ENCODE data around the gene C5orf24.
"Not testable (repeated sequence)": the region's sequence is repeated elsewhere in the genome, so short reads cannot be mapped to it uniquely, and the experiment has no call there.

The C5orf24 gene

GRCh38 chr5:134845852-134846640 is at the start of gene C5orf24:
Gene C5orf24 (plus strand): TSS chr5:134845968. CDS start chr5:134854901, 8,933 bp downstream.
- peak; percentile 87 for DNase-seq

- DNase-seq: no peak
These were observed 47.3 kb upstream of the C5orf24 start for GRCh38 chr5:134798468-134798867.

DNA sequence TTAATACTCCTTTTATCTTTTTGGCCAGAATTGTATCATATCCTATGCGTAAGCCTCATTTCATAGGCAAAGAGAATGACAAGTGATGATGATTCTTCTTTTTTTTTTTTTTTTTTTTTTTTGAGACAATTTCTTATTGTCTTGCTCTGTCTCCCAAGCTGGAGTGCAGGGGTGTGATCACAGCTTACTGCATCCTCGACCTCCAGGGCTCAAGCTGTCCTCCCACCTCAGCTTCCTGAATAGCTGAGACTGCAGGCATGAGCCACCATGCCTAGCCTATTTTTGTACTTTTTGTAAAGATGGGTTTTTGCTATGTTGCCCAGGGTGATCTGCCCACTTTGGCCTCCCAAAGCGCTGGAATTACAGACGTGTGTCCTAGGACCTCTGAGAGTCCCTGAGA is 41.9 kb upstream of the C5orf24 start:
- DNase-seq: no peak

- no peak for DNase-seq
These were observed 32.4 kb upstream of the C5orf24 start for GRCh38 chr5:134813407-134813806.

GRCh38 chr5:134813827-134814226 is 31.9 kb upstream of the C5orf24 start:
- DNase-seq: no peak

GRCh38 chr5:134817006-134817405 is 28.8 kb upstream of the C5orf24 start:
- no peak for DNase-seq

- DNase-seq: no peak
These were observed 27.0 kb upstream of the C5orf24 start for GRCh38 chr5:134818776-134819175.

- DNase-seq: no peak
These were observed 26.3 kb upstream of the C5orf24 start for GRCh38 chr5:134819407-134819963.

DNA sequence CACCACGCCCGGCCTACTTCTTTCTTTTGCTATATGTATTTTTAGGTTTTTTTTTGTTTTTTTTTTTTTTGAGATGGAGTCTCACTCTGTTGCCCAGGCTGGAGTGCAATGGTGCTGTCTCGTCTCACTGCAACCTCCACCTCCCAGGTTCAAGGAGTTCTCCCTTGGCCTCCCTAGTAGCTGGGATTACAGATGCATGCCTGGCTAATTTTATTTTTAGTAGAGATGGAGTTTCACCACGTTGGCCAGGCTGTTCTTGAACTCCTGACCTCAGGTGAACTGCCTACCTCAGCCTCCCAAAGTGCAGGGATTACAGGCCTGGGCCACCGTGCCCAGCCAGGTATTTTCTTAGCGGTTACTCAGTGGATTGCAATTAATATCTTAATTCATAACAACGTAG is 23.9 kb upstream of the C5orf24 start:
- no peak for DNase-seq

GRCh38 chr5:134824681-134825080 is 21.1 kb upstream of the C5orf24 start:
- no peak for DNase-seq

DNA sequence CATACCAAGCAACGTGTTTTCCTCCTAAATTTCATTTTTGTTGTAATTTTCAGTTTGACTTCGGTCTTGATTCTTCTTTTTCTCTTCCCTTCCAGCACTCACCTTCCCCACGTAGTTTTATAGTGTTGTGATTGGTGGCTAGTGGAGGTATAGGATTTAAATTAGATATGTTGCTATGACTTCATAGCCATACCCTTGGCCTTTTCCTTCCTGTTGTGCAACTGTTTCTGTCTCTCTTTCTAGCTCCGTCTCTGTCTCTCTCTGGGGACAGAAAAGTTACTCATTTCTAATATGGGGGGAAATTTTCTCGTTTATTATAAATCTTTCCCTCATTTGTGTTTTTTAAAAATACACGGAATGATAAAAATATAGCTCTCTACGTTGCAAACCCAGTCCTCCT is 20.6 kb upstream of the C5orf24 start:
- DNase-seq: no peak

DNA sequence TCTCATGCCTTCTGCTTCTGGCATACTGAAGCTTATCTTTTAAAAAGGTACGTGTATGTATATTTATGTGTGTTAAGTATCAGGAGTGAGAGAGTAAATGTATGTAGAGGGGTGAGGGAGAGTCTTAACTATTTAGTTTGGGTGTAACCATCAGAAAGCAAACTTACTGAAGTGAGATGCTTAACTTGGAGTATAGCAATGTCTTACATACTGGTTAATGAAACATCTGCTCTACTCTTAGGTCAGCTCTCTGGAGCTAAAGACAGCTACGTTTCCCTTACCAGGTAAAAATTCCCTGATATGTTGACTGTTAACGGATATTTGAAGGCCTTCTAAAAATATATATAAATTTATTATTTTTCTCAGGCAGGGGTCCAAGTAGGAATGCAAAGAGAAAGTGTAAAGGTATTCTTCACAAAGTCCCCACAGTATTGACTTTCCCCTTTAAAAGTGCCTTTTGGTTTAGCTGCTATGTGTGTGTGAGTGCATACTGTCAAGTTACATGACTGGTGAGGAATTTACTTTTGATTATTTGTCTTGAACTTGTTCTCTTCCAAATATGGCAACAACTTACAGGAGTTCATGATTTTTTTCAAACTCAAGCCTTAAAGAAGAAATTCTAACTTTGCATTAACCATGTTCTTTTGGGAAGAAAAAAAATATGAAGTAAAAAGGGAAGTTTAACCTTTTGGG is 12.3 kb upstream of the C5orf24 start:
- no peak for DNase-seq

DNA sequence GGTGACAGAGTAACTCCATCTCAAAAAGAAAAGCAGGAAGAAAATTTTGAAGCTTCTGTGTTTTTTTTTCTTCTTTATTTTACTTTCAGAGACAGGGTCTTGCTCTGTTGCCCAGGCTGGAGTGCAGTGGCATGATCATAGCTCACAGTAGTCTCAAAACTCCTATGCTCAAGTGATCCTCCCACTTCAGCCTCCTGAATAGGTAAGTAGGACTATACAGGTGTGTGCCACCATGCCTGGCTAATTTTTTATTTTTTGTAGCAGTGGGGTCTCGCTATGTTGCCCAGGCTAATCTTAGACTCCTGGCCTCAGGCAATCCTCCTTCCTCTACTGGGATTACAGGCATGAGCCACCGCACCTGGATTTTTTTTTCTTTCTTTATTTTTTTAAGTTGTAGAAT is 10.1 kb upstream of the C5orf24 start:
- DNase-seq: no peak

DNA sequence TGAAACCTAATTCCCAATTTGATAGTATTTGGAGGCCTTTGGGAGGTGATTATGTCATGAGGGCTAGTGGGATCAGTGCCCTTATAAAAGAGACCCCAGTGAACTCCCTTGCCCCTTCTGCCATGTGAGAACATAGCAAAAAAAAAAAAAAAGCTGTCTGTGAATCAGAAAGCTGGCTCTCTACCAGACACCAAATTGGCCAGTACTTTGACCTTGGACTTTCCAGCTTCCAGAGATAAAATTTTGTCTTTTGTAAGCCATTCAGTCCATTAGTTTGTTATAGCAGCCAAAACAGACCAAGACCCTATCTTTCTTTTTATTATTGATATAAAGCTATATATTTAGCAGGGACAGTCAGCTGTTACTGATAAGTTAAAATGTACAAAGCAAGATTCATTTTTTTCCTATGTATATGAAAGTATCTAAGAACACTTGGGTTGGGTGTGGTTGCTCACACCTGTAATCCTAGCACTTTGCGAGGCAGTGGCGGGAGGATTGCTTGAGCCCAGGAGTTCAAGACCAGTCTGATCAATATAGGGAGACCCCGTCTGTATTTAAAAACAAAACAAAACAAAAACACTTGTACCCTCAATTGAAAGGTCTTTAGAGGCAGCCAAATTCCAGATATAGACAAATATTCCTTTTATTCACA is 8.1 kb upstream of the C5orf24 start:
- DNase-seq: no peak

GRCh38 chr5:134838361-134838760 is 7.4 kb upstream of the C5orf24 start:
- not testable (repeated sequence) for DNase-seq

DNA sequence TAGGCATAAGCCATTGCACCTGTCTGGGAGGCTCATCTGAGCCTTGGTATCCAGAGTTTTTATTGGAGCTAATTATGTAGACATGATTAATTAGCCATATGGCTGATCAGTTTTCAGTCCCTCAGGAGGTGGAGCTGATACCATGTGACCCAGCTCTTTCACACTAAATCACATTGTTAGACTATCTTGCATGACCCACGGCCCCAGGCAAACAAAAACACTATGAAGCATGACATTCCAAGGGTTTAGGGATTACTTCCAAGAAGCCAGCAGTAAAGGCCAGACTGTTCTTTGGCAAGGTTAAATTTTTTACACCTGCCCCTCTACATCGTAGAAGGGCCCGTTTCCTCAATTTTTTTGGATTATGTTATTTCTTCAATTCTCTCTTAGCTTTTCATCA is 5.0 kb upstream of the C5orf24 start:
- DNase-seq: no peak

DNA sequence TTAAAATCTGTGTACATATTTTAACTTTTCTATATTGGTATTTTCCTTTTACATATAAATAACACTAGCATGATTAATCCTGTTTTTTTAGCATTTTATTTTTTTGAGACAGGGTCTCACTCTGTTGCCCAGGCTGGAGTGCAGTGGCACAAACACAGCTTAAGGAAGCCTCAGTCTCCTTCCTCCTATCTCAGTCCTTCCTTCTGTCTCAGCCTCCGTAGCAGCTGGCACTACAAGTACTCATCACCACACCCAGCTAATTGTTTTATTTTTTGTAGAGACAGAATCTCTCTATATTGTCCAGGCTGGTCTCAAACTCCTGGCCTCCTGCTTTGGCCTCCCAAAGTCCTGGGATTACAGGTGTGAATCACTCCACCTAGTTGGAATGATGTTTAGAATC is 1.5 kb upstream of the C5orf24 start:
- DNase-seq: no peak

DNA sequence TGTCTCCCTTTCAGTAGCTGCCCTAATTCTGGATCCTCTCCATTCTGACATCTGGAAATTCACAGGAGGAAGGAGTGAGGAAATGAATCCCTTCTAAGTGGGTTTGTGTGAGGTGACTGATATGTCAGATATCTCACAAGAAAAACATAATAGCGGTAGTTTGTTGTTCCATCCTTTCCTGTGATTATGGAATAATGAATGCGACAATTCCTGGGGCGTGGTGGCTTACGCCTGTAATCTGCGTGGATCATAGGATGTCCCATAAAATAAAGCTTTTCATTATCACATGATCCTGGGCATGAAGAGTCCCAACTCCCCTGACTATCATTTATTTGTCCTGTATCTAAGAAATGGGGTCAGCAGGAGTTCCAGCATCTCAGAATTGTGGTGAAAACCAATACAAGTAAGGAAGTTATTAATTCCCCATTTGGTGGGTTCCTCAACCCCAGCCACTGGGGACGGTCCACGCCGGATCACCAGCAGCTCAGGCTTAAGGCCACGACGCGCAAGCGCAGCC is 375 bp upstream of the C5orf24 start:
- no peak for DNase-seq

DNA sequence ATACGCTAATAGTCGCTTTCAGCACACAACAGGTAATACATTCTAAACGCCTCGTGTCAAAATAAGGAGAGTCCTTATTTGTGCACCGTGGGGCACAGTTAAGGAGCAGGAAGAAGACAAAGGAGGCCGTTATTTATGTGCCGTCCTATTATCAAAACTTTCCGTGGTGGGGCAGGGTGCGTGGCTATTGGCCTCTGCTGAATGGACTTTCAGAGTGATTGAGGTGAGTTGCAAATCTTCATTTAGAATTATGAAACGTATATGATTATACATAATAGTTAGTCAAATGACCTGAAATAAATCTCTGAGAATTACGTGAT is 833 bp downstream of the C5orf24 start:
- no peak for DNase-seq

- not testable (repeated sequence) for DNase-seq
These were observed 3.7 kb downstream of the C5orf24 start for GRCh38 chr5:134849434-134849933.

DNA sequence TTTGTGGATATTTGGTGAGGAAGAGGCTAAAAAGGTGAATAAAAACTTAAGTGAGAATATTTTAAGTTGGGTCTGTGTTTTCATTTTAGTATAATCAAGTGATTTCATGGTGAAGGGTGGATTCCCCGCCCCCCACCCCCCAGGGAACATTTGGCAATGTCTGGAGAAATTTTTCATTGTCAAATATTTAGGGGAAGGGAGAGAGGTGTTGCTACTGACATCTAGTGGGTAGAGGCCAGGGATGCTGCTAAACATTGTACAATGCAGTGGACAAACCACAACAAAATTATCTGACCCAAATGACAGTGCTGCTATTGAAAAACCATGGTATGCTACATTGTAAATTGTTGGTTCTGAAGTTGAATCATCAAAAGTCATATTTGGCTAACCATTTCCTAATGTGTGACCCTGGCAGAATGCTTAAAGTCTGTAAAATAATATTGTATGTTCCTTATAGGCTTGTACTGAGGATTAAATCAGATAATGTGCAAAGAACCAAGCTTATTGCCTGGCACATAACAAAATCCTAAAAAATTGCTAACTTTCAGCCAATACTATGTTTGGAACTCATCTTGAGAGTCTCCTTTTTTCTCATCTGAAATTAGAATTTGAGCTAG is 5.6 kb downstream of the C5orf24 start:
- no peak for DNase-seq

- DNase-seq: not testable (repeated sequence)
These were observed 10.7 kb downstream of the C5orf24 start for GRCh38 chr5:134856465-134856864.

- DNase-seq: no peak
These were observed 11.6 kb downstream of the C5orf24 start for GRCh38 chr5:134857401-134857800.

All from activated CD4-positive, alpha-beta T cell treated with anti-CD3 and anti-CD28 coated beads for 1 hour (primary cell).